H9 (cell line): Measurements from ENCODE around the gene NUTM2G. TPM values are rescaled to one million over a fixed set of nuclear protein-coding genes. Genes with fewer than 3 reads are reported as not detected.
A peak's percentile ranks its signal among the peaks of the same experiment; 100 is the strongest.
"Not testable (repeated sequence)": the region's sequence is repeated elsewhere in the genome, so short reads cannot be mapped to it uniquely, and the experiment has no call there.

Source experiments
- DNase-seq: peaks from one replicate; pipeline ENCODE4 v3.0.0-alpha.2; 2017
- H2AFZ ChIP-seq: one replicate; pipeline ENCODE4 v1.6.1; 2013; ENCODE audit warnings: mild to moderate bottlenecking, low read length, control low read depth, moderate library complexity
- H2AK5ac ChIP-seq: 2 replicates; pipeline ENCODE4 v1.6.1; 2013; ENCODE audit warnings: low read length, control low read depth, mixed read lengths; ENCODE audit not compliant: insufficient read length
- H2BK120ac ChIP-seq: one replicate; pipeline ENCODE4 v1.6.1; 2013; ENCODE audit warnings: low read depth, mild to moderate bottlenecking, low read length, control low read depth, inconsistent platforms; ENCODE audit not compliant: poor library complexity, severe bottlenecking
- H2BK12ac ChIP-seq: 2 replicates; pipeline ENCODE4 v1.6.1; 2013; ENCODE audit warnings: low read length, control low read depth, mixed read lengths, low read depth; ENCODE audit not compliant: insufficient read length
- H2BK15ac ChIP-seq: 2 replicates; pipeline ENCODE4 v1.6.1; 2013; ENCODE audit warnings: low read depth, low read length, control low read depth
- H2BK20ac ChIP-seq: one replicate; pipeline ENCODE4 v1.6.1; 2013; ENCODE audit warnings: low read depth, mild to moderate bottlenecking, low read length, control low read depth, inconsistent platforms; ENCODE audit not compliant: poor library complexity, severe bottlenecking
- H2BK5ac ChIP-seq: 2 replicates; pipeline ENCODE4 v1.6.1; 2013; ENCODE audit warnings: low read length, control low read depth, mixed read lengths; ENCODE audit not compliant: insufficient read length
- H3K14ac ChIP-seq: 2 replicates; pipeline ENCODE4 v1.6.1; 2013; ENCODE audit warnings: low read length, control low read depth; ENCODE audit not compliant: insufficient read depth
- H3K18ac ChIP-seq: 2 replicates; pipeline ENCODE4 v1.6.1; 2013; ENCODE audit warnings: low read depth, mild to moderate bottlenecking, mixed read lengths, low read length, control low read depth; ENCODE audit not compliant: insufficient read length
- H3K23ac ChIP-seq: 2 replicates; pipeline ENCODE4 v1.6.1; 2013; ENCODE audit warnings: low read length, control low read depth, mixed read lengths, low read depth; ENCODE audit not compliant: insufficient read length
- H3K23me2 ChIP-seq: 2 replicates; pipeline ENCODE4 v1.6.1; 2013; ENCODE audit warnings: low read depth, mild to moderate bottlenecking, mixed read lengths, low read length, control low read depth; ENCODE audit not compliant: insufficient read length, poor library complexity, severe bottlenecking
- H3K27ac ChIP-seq: 2 replicates; pipeline ENCODE4 v1.5.1; 2013; ENCODE audit warnings: low read length, control low read depth, mixed read lengths, low read depth; ENCODE audit not compliant: insufficient read length
- H3K27me3 ChIP-seq: 2 replicates; pipeline ENCODE4 v1.6.1; 2013; ENCODE audit warnings: low read length, control low read depth, inconsistent platforms; ENCODE audit not compliant: insufficient read depth
- H3K4ac ChIP-seq: 2 replicates; pipeline ENCODE4 v1.6.1; 2013; ENCODE audit warnings: low read depth, mild to moderate bottlenecking, control low read depth, inconsistent platforms, low read length, moderate library complexity
- H3K4me1 ChIP-seq: 2 replicates; pipeline ENCODE4 v1.6.1; 2013; ENCODE audit warnings: low read length, control low read depth, inconsistent platforms; ENCODE audit not compliant: insufficient read depth
- H3K4me2 ChIP-seq: 2 replicates; pipeline ENCODE4 v1.6.1; 2013; ENCODE audit warnings: low read length, control low read depth, mixed read lengths; ENCODE audit not compliant: insufficient read length, insufficient read depth
- H3K56ac ChIP-seq: 2 replicates; pipeline ENCODE4 v1.6.1; 2013; ENCODE audit warnings: low read depth, mild to moderate bottlenecking, mixed read lengths, low read length, control low read depth; ENCODE audit not compliant: insufficient read length
- H3K79me1 ChIP-seq: 2 replicates; pipeline ENCODE4 v1.6.1; 2013; ENCODE audit warnings: low read depth, mild to moderate bottlenecking, moderate library complexity, low read length, control low read depth, inconsistent platforms; ENCODE audit not compliant: insufficient read depth, poor library complexity, severe bottlenecking
- H3K79me2 ChIP-seq: 2 replicates; pipeline ENCODE4 v1.6.1; 2013; ENCODE audit warnings: low read length, control low read depth, inconsistent platforms; ENCODE audit not compliant: insufficient read depth
- H3K9ac ChIP-seq: 2 replicates; pipeline ENCODE4 v1.6.1; 2013; ENCODE audit warnings: low read length, control low read depth, mixed read lengths; ENCODE audit not compliant: insufficient read length; ENCODE audit errors: extremely low read depth
- H3K9me3 ChIP-seq: one replicate; pipeline ENCODE4 v1.6.1; 2013; ENCODE audit warnings: low read depth, low read length, inconsistent platforms; ENCODE audit not compliant: control insufficient read depth
- H3T11ph ChIP-seq: one replicate; pipeline ENCODE4 v1.6.1; 2013; ENCODE audit warnings: mild to moderate bottlenecking, low read length, control low read depth, inconsistent platforms
- H4K20me1 ChIP-seq: one replicate; pipeline ENCODE4 v1.6.1; 2013; ENCODE audit not compliant: control insufficient read depth, insufficient read length, insufficient read depth
- H4K5ac ChIP-seq: 2 replicates; pipeline ENCODE4 v1.6.1; 2013; ENCODE audit warnings: low read depth, mild to moderate bottlenecking, mixed read lengths, low read length, control low read depth; ENCODE audit not compliant: insufficient read length
- H4K8ac ChIP-seq: replicated peaks from 2 replicates; pipeline ENCODE4 v1.6.1; 2013; ENCODE audit warnings: low read length, control low read depth, mixed read lengths, low read depth; ENCODE audit not compliant: insufficient read length
- H4K91ac ChIP-seq: 2 replicates; pipeline ENCODE4 v1.6.1; 2013; ENCODE audit warnings: low read depth, mild to moderate bottlenecking, moderate library complexity, mixed read lengths, low read length, control low read depth; ENCODE audit not compliant: insufficient read length
- H3K27ac Mint-ChIP-seq, 3 experiments: 2 replicates in 2 of 3; 3 replicates in 1 of 3; pipeline ENCODE4 v1.8.0; 2020 to 2021; ENCODE audit warnings: mixed read lengths in 3 of 3, mild to moderate bottlenecking in 1 of 3, moderate library complexity in 1 of 3
- H3K27me3 Mint-ChIP-seq: 2 replicates; pipeline ENCODE4 v1.8.0; 2021; ENCODE audit warnings: low read depth, mild to moderate bottlenecking, moderate library complexity, mixed read lengths
- H3K36me3 Mint-ChIP-seq, 3 experiments: 2 replicates in 2 of 3; 3 replicates in 1 of 3; pipeline ENCODE4 v1.8.0; 2020 to 2021; ENCODE audit warnings: low read depth in 3 of 3, mixed read lengths in 3 of 3; ENCODE audit not compliant: insufficient read depth in 1 of 3
- H3K4me1 Mint-ChIP-seq, 2 experiments: 2 replicates each; pipeline ENCODE4 v1.8.0; 2020; ENCODE audit warnings: mixed read lengths in 2 of 2
- H3K4me3 Mint-ChIP-seq, 2 experiments: 2 replicates in 1 of 2; 3 replicates in 1 of 2; pipeline ENCODE4 v1.8.0; 2020 to 2021; ENCODE audit warnings: mild to moderate bottlenecking in 2 of 2, mixed read lengths in 2 of 2, moderate library complexity in 1 of 2
- H3K9me3 Mint-ChIP-seq, 2 experiments: 2 replicates in 1 of 2; 3 replicates in 1 of 2; pipeline ENCODE4 v1.8.0; 2020; ENCODE audit warnings: mild to moderate bottlenecking in 2 of 2, mixed read lengths in 2 of 2, moderate library complexity in 1 of 2
- WGBS: extraction: QIAGEN DNeasy Blood & Tissue Kit; methylation state at CpG from one replicate; pipeline ENCODE4 v1.1.7; 2013; ENCODE audit warnings: missing lambda C conversion rate, low lambda C conversion rate, mixed read lengths; ENCODE audit not compliant: insufficient read length; ENCODE audit errors: extremely low coverage; 5-methylcytosine and 5-hydroxymethylcytosine counted together
- total RNA-seq: library from RNA; stranded (reverse); gene quantifications from 2 replicates; pipeline ENCODE4 v1.2.1, GENCODE V29; 2021
- TF ChIP-seq, protein P1 (sequence below): fragments of 200-600 bp; sonication (generic); conservative IDR thresholded peaks from 3 replicates; pipeline ENCODE4 v1.8.0; 2021; ENCODE audit warnings: antibody characterized with exemption, mild to moderate bottlenecking

Gene NUTM2G
- total RNA-seq, 1 experiment from 2014 or later: 0.57 TPM

GRCh38 chr9:96925587-96925986 lies 3.1 kb upstream of the NUTM2G start:
- H3K14ac ChIP-seq, H3K4me2 ChIP-seq, H2BK12ac ChIP-seq, H3K79me1 ChIP-seq, H2AFZ ChIP-seq, H3K27ac ChIP-seq, H2BK120ac ChIP-seq, H4K5ac ChIP-seq, H4K91ac ChIP-seq, H3K56ac ChIP-seq, H3K27me3 Mint-ChIP-seq, H3T11ph ChIP-seq, H3K18ac ChIP-seq, H3K4me1 Mint-ChIP-seq, H4K8ac ChIP-seq, H2BK5ac ChIP-seq, H2BK15ac ChIP-seq, H3K79me2 ChIP-seq, H3K4ac ChIP-seq, H3K36me3 Mint-ChIP-seq, H3K23me2 ChIP-seq, H3K9me3 ChIP-seq, H3K27ac Mint-ChIP-seq, H3K4me1 ChIP-seq, H3K4me3 Mint-ChIP-seq, DNase-seq, H2AK5ac ChIP-seq, H4K20me1 ChIP-seq, H3K9ac ChIP-seq, H2BK20ac ChIP-seq, H3K27me3 ChIP-seq, H3K9me3 Mint-ChIP-seq, H3K23ac ChIP-seq: not testable (repeated sequence)
- no CpG with 5 or more reads among the region's 5 CpGs for WGBS
- TF ChIP-seq, protein P1, sequence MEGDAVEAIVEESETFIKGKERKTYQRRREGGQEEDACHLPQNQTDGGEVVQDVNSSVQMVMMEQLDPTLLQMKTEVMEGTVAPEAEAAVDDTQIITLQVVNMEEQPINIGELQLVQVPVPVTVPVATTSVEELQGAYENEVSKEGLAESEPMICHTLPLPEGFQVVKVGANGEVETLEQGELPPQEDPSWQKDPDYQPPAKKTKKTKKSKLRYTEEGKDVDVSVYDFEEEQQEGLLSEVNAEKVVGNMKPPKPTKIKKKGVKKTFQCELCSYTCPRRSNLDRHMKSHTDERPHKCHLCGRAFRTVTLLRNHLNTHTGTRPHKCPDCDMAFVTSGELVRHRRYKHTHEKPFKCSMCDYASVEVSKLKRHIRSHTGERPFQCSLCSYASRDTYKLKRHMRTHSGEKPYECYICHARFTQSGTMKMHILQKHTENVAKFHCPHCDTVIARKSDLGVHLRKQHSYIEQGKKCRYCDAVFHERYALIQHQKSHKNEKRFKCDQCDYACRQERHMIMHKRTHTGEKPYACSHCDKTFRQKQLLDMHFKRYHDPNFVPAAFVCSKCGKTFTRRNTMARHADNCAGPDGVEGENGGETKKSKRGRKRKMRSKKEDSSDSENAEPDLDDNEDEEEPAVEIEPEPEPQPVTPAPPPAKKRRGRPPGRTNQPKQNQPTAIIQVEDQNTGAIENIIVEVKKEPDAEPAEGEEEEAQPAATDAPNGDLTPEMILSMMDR: peak; percentile 32; the same call in 2 of the 3 replicates
